Left colon (tissue), 2 donors: ENCODE measurements around the gene NANOG. TPM values are rescaled to one million over a fixed set of nuclear protein-coding genes. Genes with fewer than 3 reads are reported as not detected.
"Not testable (repeated sequence)": the region's sequence is repeated elsewhere in the genome, so short reads cannot be mapped to it uniquely, and the experiment has no call there.

Experiments
- ATAC-seq: fragments of 200-7000 bp; cut with Tn5 transposase; one replicate; pipeline ENCODE4 v1.9.1; 2020; ENCODE audit warnings: mild to moderate bottlenecking, moderate library complexity
- DNase-seq, 2 donors: peaks; one replicate each; pipeline ENCODE4 v3.0.0-alpha.2; 2020
- intact Hi-C, 2 donors: fragments of 100-400 bp; cut with DNase I in 1 of 2; cut with micrococcal nuclease in 1 of 2; formaldehyde crosslinking; loops; one replicate each; pipeline versions ENCODE4 v1.11.2 to v1.14.0; 2022; cut with DNase I, micrococcal nuclease
- total RNA-seq, 2 donors: library from RNA; stranded (reverse); fragmentation: NEBNext Ultra II Directional; extraction: Animal tissue kit (Norgen Biotek cat#: 25700); gene quantifications; one replicate each; pipeline ENCODE4 v1.2.1, GENCODE V29; 2021
- donor health status: DM: no; HTN: no; CAD: no.
- donor health status: DM: yes; HTN: yes; CAD: no.

Gene NANOG
- total RNA-seq, 2 donors from 2014 or later, result 0.09 to 0.22 TPM

- DNase-seq (no peak), ATAC-seq (no peak)
- intact Hi-C loops, result no loop called here
These were observed 8.6 kb downstream of the NANOG start for GRCh38 chr12:7797698-7798398.

- ATAC-seq, intact Hi-C loops: not testable (repeated sequence)
These were observed 9.6 kb downstream of the NANOG start for GRCh38 chr12:7798750-7799308.

GRCh38 chr12:7801460-7801859 lies 12.3 kb downstream of the NANOG start:
- ATAC-seq, result no peak
- intact Hi-C loops, result no loop called here
- no peak for DNase-seq

More at GRCh38 chr12:7798750-7799308, 9.6 kb downstream of the NANOG start:
- DNase-seq, result not testable (repeated sequence)

- ATAC-seq, intact Hi-C loops, DNase-seq: not testable (repeated sequence)
These were observed 17.1 kb downstream of the NANOG start for GRCh38 chr12:7806319-7806718.

- DNase-seq, result peak; percentile 28 to 68
- ATAC-seq, result peak; percentile 66
- intact Hi-C loops, result no loop called here
These were observed 17.8 kb downstream of the NANOG start for GRCh38 chr12:7806863-7807487.

- ATAC-seq, DNase-seq, intact Hi-C loops: not testable (repeated sequence)
These were observed 36.6 kb downstream of the NANOG start for GRCh38 chr12:7825754-7826153.

- intact Hi-C loops, ATAC-seq, DNase-seq: not testable (repeated sequence)
These were observed 40.5 kb downstream of the NANOG start for GRCh38 chr12:7829737-7830136.

GRCh38 chr12:7832059-7832696 lies 43.0 kb downstream of the NANOG start:
- peak in 1 of 2 donors; percentile 7 for DNase-seq
- ATAC-seq, result peak; percentile 61
- intact Hi-C loops, result no loop called here

GRCh38 chr12:7833201-7833600 lies 44.0 kb downstream of the NANOG start:
- intact Hi-C loops, DNase-seq, ATAC-seq: not testable (repeated sequence)

- no peak for DNase-seq
- no peak for ATAC-seq
- intact Hi-C loops, result no loop called here
These were observed 44.6 kb downstream of the NANOG start for GRCh38 chr12:7833831-7834230.

- DNase-seq, result no peak
- ATAC-seq, result no peak
- intact Hi-C loops, result no loop called here
These were observed 45.5 kb downstream of the NANOG start for GRCh38 chr12:7834701-7835100.

GRCh38 chr12:7835116-7835515 lies 45.9 kb downstream of the NANOG start:
- no peak for DNase-seq
- ATAC-seq, result no peak
- intact Hi-C loops, result no loop called here

GRCh38 chr12:7835766-7836165 lies 46.6 kb downstream of the NANOG start:
- intact Hi-C loops, result no loop called here
- ATAC-seq, result no peak
- DNase-seq, result no peak

GRCh38 chr12:7837366-7837765 lies 48.2 kb downstream of the NANOG start:
- DNase-seq, result no peak
- intact Hi-C loops, result no loop called here

GRCh38 chr12:7839226-7839625 lies 50.0 kb downstream of the NANOG start:
- ATAC-seq, intact Hi-C loops, DNase-seq: not testable (repeated sequence)

More at GRCh38 chr12:7837366-7837765, 48.2 kb downstream of the NANOG start:
- no peak for ATAC-seq

GRCh38 chr12:7839848-7840247 lies 50.6 kb downstream of the NANOG start:
- ATAC-seq, intact Hi-C loops, DNase-seq: not testable (repeated sequence)

GRCh38 chr12:7842444-7842843 lies 53.2 kb downstream of the NANOG start:
- intact Hi-C loops, DNase-seq, ATAC-seq: not testable (repeated sequence)

GRCh38 chr12:7843149-7843548 lies 53.9 kb downstream of the NANOG start:
- not testable (repeated sequence) for ATAC-seq

GRCh38 chr12:7843583-7843982 lies 54.4 kb downstream of the NANOG start:
- intact Hi-C loops, ATAC-seq, DNase-seq: not testable (repeated sequence)

More at GRCh38 chr12:7843149-7843548, 53.9 kb downstream of the NANOG start:
- intact Hi-C loops, DNase-seq: not testable (repeated sequence)
